ENCODE results near the gene DHTKD1.
A peak's percentile ranks its signal among the peaks of the same experiment; 100 is the strongest.

DHTKD1 gene

GRCh38 chr10:12068449-12069269 is at the start of gene DHTKD1:
DHTKD1 (plus strand) TSS chr10:12068954; CDS start chr10:12069034, 80 bp downstream.
- Histone ChIP-seq H3K4me3 (ENCODE audit: low read depth, low read length) (peak within 1 kb of the TSS; percentile 99), H3K4me1 (ENCODE audit: control insufficient read depth, insufficient read depth, low read length, unreplicated experiment) (peaks cover 12% of the 10 kb centered on the region), H3K27me3 (ENCODE audit: insufficient read depth, low read length) (no peaks in the 10 kb centered on the region), H3K79me2 (ENCODE audit: control insufficient read depth, insufficient read depth, low read length, unreplicated experiment) (no peaks in the 10 kb centered on the region), H3K36me3 (ENCODE audit: insufficient read depth, low read length) (no peaks in the 10 kb centered on the region), H2AFZ (ENCODE audit: low read length, unreplicated experiment) (peak within 1 kb of the TSS; percentile 94), H3K27ac (ENCODE audit: low read depth, low read length) (peak within 1 kb of the TSS; percentile 55)

DNA sequence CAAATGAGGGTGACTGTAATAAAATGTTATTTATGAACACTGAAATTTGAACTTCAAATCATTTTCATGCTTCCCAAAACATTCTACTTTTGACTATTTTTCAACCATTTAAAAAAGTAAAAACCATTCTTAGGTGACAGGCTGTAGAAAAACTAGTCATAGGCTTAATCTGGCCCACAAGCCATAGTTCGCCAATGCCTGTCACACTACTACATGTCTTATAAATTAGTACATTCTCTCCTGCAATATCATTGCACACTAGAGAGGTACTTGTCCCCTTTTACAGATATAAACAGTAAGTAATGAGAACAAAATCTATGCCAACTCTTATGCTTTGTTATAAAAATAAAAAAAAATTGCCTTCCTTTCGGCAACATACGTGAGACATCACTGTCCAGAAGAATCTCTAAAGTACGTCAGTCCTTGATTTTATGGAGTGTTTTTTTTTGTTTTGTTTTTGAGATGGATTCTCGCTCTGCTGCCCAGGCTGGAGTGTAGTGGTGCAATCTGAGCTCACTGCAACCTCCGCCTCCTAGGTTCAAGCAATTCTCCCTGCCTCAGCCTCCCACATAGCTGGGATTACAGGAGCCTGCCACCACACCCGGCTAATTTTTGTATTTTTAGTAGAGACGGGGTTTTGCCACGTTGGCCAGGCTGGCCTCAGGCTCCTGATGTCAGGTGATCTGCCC is 49.3 kb upstream of the DHTKD1 start:
- H3K4me1 ChIP-seq (ENCODE audit: control insufficient read depth, insufficient read depth, low read length, unreplicated experiment) = peaks cover 11% of the 10 kb centered on the region
- 0 out of 2 replicates have a peak, but pooled peaks cover 3% of the 10 kb centered on the region for H3K36me3 ChIP-seq (ENCODE audit: insufficient read depth, low read length)
- no peak overlapping the region for H3K4me3 ChIP-seq (ENCODE audit: low read depth, low read length)
- peak overlapping the region; percentile 27 for H3K27ac ChIP-seq (ENCODE audit: low read depth, low read length)
- H3K27me3 ChIP-seq (ENCODE audit: insufficient read depth, low read length) = no peaks in the 10 kb centered on the region
- H3K79me2 ChIP-seq (ENCODE audit: control insufficient read depth, insufficient read depth, low read length, unreplicated experiment) = peaks cover 35% of the 10 kb centered on the region
- no peak overlapping the region for H2AFZ ChIP-seq (ENCODE audit: low read length, unreplicated experiment)

DNA sequence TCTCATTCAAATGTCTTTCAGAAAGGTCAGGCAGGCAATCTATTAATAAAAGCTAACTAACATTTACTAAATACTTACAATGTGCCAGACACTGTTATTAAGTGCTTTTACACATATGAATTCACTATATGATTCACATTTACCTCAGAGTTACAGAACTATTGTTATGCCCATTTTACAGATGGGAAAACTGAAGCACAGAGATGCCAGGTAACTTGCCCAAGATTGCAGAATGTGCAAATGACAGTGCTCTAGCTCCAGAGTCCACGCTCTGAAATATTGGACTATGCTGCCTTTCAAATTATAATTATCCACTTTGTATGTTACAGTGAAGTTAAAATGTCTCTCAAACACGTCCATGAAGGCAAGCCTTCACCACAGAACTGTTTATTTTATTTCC is 48.2 kb upstream of the DHTKD1 start:
- no peaks in the 10 kb centered on the region for H3K36me3 ChIP-seq (ENCODE audit: insufficient read depth, low read length)
- H3K27me3 ChIP-seq (ENCODE audit: insufficient read depth, low read length) = no peaks in the 10 kb centered on the region
- no peak overlapping the region for H3K27ac ChIP-seq (ENCODE audit: low read depth, low read length)
- H2AFZ ChIP-seq (ENCODE audit: low read length, unreplicated experiment) = no peak overlapping the region
- peaks cover 11% of the 10 kb centered on the region for H3K4me1 ChIP-seq (ENCODE audit: control insufficient read depth, insufficient read depth, low read length, unreplicated experiment)
- no peak overlapping the region for H3K4me3 ChIP-seq (ENCODE audit: low read depth, low read length)
- H3K79me2 ChIP-seq (ENCODE audit: control insufficient read depth, insufficient read depth, low read length, unreplicated experiment) = peaks cover 34% of the 10 kb centered on the region

GRCh38 chr10:12022580-12023257 is 46.0 kb upstream of the DHTKD1 start:
- peaks cover 44% of the 10 kb centered on the region for H3K79me2 ChIP-seq (ENCODE audit: control insufficient read depth, insufficient read depth, low read length, unreplicated experiment)
- H3K27me3 ChIP-seq (ENCODE audit: insufficient read depth, low read length) = no peaks in the 10 kb centered on the region
- H3K27ac ChIP-seq (ENCODE audit: low read depth, low read length) = no peak overlapping the region
- H3K36me3 ChIP-seq (ENCODE audit: insufficient read depth, low read length) = no peaks in the 10 kb centered on the region
- H3K4me3 ChIP-seq (ENCODE audit: low read depth, low read length) = peak overlapping the region; percentile 19; the same call in 1 of the 2 replicates
- no peak overlapping the region for H2AFZ ChIP-seq (ENCODE audit: low read length, unreplicated experiment)
- H3K4me1 ChIP-seq (ENCODE audit: control insufficient read depth, insufficient read depth, low read length, unreplicated experiment) = peaks cover 11% of the 10 kb centered on the region

- no peaks in the 10 kb centered on the region for H3K27me3 ChIP-seq (ENCODE audit: insufficient read depth, low read length)
- H3K36me3 ChIP-seq (ENCODE audit: insufficient read depth, low read length) = peaks cover 13% of the 10 kb centered on the region; the same call in 1 of the 2 replicates
- H3K79me2 ChIP-seq (ENCODE audit: control insufficient read depth, insufficient read depth, low read length, unreplicated experiment) = peaks cover 39% of the 10 kb centered on the region
- no peak overlapping the region for H2AFZ ChIP-seq (ENCODE audit: low read length, unreplicated experiment)
- H3K4me1 ChIP-seq (ENCODE audit: control insufficient read depth, insufficient read depth, low read length, unreplicated experiment) = no peaks in the 10 kb centered on the region
- H3K4me3 ChIP-seq (ENCODE audit: low read depth, low read length) = no peak overlapping the region
- no peak overlapping the region for H3K27ac ChIP-seq (ENCODE audit: low read depth, low read length)
Measured at GRCh38 chr10:12025591-12025990, 43.2 kb upstream of the DHTKD1 start.

DNA sequence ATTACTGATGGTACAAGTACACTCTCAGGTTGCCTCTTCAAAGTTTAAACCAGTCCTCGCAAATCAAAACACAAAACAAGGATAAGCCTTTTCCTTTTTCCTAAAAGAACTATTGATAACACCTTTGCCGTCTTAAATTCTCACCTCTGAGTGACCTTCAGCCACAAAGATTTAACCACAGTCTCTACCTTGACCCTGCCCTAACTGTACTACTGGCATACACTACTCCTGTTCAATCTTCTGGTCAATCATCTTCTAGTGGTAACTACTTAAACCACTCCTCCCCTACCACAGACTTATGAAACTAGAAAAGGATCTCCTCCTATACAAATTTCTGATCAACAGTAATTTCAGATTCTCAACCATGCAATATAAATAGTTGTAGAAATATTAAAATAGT is 41.2 kb upstream of the DHTKD1 start:
- Histone ChIP-seq H3K27me3 (ENCODE audit: insufficient read depth, low read length) (no peaks in the 10 kb centered on the region), H3K36me3 (ENCODE audit: insufficient read depth, low read length) (peaks cover 20% of the 10 kb centered on the region; the same call in 1 of the 2 replicates), H3K79me2 (ENCODE audit: control insufficient read depth, insufficient read depth, low read length, unreplicated experiment) (peaks cover 32% of the 10 kb centered on the region), H3K4me1 (ENCODE audit: control insufficient read depth, insufficient read depth, low read length, unreplicated experiment) (no peaks in the 10 kb centered on the region), H3K27ac (ENCODE audit: low read depth, low read length) (no peak overlapping the region), H2AFZ (ENCODE audit: low read length, unreplicated experiment) (no peak overlapping the region), H3K4me3 (ENCODE audit: low read depth, low read length) (no peak overlapping the region)

GRCh38 chr10:12031404-12031803 is 37.4 kb upstream of the DHTKD1 start:
- H3K27me3 ChIP-seq (ENCODE audit: insufficient read depth, low read length) = no peaks in the 10 kb centered on the region
- H3K4me1 ChIP-seq (ENCODE audit: control insufficient read depth, insufficient read depth, low read length, unreplicated experiment) = no peaks in the 10 kb centered on the region
- H3K79me2 ChIP-seq (ENCODE audit: control insufficient read depth, insufficient read depth, low read length, unreplicated experiment) = peaks cover 43% of the 10 kb centered on the region
- no peak overlapping the region for H2AFZ ChIP-seq (ENCODE audit: low read length, unreplicated experiment)
- peaks cover 31% of the 10 kb centered on the region for H3K36me3 ChIP-seq (ENCODE audit: insufficient read depth, low read length)
- H3K27ac ChIP-seq (ENCODE audit: low read depth, low read length) = no peak overlapping the region
- H3K4me3 ChIP-seq (ENCODE audit: low read depth, low read length) = no peak overlapping the region

- Histone ChIP-seq H3K27ac (ENCODE audit: low read depth, low read length) (no peak overlapping the region), H3K27me3 (ENCODE audit: insufficient read depth, low read length) (no peaks in the 10 kb centered on the region), H2AFZ (ENCODE audit: low read length, unreplicated experiment) (no peak overlapping the region), H3K4me3 (ENCODE audit: low read depth, low read length) (no peak overlapping the region), H3K36me3 (ENCODE audit: insufficient read depth, low read length) (peaks cover 16% of the 10 kb centered on the region), H3K4me1 (ENCODE audit: control insufficient read depth, insufficient read depth, low read length, unreplicated experiment) (peaks cover 9% of the 10 kb centered on the region), H3K79me2 (ENCODE audit: control insufficient read depth, insufficient read depth, low read length, unreplicated experiment) (peaks cover 78% of the 10 kb centered on the region)
Measured at GRCh38 chr10:12036073-12036655, 32.6 kb upstream of the DHTKD1 start.

DNA sequence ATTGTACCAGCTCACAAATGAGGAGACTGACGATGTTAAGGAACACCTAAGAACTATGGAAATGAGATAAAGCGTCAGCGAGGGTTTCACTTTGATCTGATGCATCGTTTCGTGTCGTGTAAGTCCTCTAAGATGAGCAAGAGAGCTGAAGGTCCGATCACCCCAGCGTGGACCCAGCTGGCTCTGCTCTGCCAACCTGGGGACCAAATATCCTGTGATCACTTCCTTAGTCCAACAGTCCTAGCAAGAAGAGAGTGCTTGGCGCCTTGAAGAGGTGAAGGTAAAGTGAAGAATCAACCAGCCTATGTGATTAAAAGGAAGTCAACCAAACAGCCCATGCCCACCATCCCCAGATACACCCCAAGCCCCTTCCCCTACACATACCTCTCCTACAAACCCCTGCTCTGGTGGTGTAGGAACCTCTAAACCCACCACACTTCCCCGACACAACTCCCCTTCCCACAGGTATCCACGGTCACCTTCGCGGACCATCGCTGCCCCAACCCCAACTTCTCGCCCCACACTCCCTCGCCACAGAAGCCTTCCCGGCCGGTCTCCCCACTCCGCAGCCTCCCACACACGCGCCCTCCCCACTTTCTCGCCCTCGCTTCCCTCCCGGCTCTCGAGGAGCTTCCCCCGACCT is 26.9 kb upstream of the DHTKD1 start:
- Histone ChIP-seq H3K27me3 (ENCODE audit: insufficient read depth, low read length) (no peaks in the 10 kb centered on the region), H3K4me3 (ENCODE audit: low read depth, low read length) (peak overlapping the region; percentile 91), H3K4me1 (ENCODE audit: control insufficient read depth, insufficient read depth, low read length, unreplicated experiment) (peaks cover 10% of the 10 kb centered on the region), H3K27ac (ENCODE audit: low read depth, low read length) (peak overlapping the region; percentile 94), H3K36me3 (ENCODE audit: insufficient read depth, low read length) (no peaks in the 10 kb centered on the region), H3K79me2 (ENCODE audit: control insufficient read depth, insufficient read depth, low read length, unreplicated experiment) (peaks cover 52% of the 10 kb centered on the region), H2AFZ (ENCODE audit: low read length, unreplicated experiment) (peak overlapping the region; percentile 42)

GRCh38 chr10:12042409-12042796 is 26.4 kb upstream of the DHTKD1 start:
- peak overlapping the region; percentile 42 for H2AFZ ChIP-seq (ENCODE audit: low read length, unreplicated experiment)

More at GRCh38 chr10:12042409-12042796, 26.4 kb upstream of the DHTKD1 start:
- Histone ChIP-seq H3K27me3 (ENCODE audit: insufficient read depth, low read length) (no peaks in the 10 kb centered on the region), H3K4me1 (ENCODE audit: control insufficient read depth, insufficient read depth, low read length, unreplicated experiment) (peaks cover 10% of the 10 kb centered on the region), H3K36me3 (ENCODE audit: insufficient read depth, low read length) (no peaks in the 10 kb centered on the region), H3K27ac (ENCODE audit: low read depth, low read length) (peak overlapping the region; percentile 94), H3K79me2 (ENCODE audit: control insufficient read depth, insufficient read depth, low read length, unreplicated experiment) (peaks cover 47% of the 10 kb centered on the region), H3K4me3 (ENCODE audit: low read depth, low read length) (peak overlapping the region; percentile 91)
